GM12873 (cell line): Measurements from ENCODE around the gene ABCC1.

Source experiments
- TF ChIP-seq, protein P1 (sequence below): IDR thresholded peaks from 2 replicates; pipeline ENCODE4 v1.5.1; 2012; ENCODE audit warnings: low read depth, mild to moderate bottlenecking, moderate library complexity, low read length, control low read depth; ENCODE audit not compliant: insufficient read depth; ENCODE audit errors: missing control alignments

ABCC1 gene

DNA sequence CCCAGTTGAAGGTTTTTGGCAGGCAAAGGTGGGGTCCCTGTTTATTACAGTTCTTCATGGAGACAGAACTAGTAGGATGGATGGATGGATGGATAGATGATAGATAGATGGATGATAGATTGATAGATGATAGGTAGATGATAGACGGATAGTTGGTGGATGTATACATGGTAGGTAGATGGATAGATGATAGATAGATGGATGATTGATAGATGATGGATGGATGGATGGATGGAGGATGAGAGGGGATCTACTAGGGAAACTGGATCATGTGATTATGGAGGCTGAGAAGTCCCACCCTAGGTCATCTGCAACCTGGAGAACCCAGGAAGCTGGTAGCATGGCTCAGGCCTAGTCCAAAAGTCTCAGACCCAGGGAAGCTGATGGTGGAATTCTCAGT, 88.6 kb downstream of the ABCC1 start:
- TF ChIP-seq, protein P1, sequence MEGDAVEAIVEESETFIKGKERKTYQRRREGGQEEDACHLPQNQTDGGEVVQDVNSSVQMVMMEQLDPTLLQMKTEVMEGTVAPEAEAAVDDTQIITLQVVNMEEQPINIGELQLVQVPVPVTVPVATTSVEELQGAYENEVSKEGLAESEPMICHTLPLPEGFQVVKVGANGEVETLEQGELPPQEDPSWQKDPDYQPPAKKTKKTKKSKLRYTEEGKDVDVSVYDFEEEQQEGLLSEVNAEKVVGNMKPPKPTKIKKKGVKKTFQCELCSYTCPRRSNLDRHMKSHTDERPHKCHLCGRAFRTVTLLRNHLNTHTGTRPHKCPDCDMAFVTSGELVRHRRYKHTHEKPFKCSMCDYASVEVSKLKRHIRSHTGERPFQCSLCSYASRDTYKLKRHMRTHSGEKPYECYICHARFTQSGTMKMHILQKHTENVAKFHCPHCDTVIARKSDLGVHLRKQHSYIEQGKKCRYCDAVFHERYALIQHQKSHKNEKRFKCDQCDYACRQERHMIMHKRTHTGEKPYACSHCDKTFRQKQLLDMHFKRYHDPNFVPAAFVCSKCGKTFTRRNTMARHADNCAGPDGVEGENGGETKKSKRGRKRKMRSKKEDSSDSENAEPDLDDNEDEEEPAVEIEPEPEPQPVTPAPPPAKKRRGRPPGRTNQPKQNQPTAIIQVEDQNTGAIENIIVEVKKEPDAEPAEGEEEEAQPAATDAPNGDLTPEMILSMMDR = no peak

DNA sequence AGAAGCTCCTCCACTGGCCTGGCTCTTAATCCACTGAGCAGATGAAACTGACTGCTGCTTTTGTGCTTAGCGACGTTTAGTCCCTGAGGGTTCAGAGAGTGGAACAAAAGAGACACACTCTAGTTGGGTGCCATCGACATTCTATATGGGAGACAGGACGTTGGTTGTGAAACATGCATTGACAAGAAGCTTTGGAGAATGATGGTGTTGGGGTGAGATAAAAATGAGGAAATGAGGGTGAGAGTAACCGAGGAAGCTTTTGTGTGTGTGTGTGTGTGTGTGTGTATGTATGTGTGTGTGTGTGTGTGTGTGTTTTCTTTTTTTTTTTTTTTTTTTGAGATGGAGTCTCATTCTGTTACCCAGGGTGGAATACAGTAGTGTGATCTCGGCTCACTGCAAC, 89.5 kb downstream of the ABCC1 start:
- TF ChIP-seq, protein P1 = no peak

DNA sequence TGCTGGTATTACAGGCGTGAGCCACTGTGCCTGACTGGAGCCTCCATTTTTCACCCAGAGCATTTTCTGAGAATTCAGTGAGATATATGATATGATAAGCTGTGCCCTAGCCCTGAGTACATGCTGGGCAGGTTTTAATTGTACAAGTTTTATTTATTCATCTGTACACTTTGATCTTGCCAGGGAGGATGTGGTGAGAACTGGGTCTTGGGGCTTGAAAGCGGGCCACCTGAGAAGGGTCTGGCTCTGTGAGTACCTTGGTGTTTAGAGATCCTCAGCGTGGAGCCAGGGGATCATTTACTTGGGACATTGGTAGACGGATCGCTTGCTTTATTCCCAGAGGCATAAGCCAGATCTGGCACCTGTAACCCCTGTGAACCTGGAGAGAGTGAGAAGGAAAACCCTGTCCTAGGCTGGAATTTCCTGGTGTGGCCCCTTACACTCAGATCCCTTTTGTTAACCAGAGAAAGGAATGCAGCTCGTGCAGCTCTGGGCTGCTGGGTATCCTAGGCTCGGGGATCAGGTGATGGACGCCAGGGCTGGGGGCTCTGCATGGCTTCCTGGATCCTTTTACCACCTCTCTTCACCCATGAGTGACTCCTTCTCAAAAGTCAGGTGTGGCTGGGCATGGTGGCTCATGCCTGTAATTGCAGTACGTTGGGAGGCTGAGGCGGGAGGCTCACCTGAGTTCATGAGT, 91.9 kb downstream of the ABCC1 start:
- TF ChIP-seq, protein P1 = no peak

DNA sequence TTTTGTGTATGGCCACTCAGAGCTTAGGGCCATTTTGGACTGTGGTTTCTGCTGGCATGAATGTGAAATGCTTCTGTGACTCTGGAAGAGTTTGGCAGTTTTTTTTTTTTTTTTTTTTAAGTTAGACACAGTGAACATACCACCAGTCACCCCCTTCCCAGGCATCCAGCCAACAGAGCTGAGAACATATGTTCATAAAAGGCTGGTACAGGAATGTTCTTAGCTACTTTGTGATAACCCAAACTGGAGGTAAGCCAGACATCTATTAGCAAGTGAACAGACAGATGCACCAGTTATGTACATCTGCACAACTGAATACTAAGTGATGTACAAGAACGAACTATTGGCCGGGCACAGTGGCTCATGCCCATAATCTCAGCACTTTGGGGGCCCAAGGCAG, 92.7 kb downstream of the ABCC1 start:
- TF ChIP-seq, protein P1 = no peak

DNA sequence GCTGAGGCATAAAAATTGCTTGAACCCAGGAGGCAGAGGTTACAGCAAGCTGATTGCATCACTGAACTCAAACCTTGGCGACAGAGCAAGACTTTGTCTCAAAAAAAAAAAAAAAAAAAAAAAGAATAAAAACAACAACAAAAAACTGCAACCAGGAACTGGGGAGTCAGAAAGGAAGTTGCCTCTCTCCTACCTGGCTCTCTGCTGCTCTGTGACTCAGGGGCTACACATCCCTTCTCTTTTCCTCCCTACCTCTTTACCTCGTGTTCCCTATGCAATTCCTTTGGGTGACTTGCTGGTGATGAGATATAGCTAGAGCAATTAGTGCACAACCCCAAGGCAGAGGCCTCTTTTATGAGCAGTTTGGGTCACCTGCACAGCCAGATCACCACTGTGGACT, 95.9 kb downstream of the ABCC1 start:
- TF ChIP-seq, protein P1 = no peak

DNA sequence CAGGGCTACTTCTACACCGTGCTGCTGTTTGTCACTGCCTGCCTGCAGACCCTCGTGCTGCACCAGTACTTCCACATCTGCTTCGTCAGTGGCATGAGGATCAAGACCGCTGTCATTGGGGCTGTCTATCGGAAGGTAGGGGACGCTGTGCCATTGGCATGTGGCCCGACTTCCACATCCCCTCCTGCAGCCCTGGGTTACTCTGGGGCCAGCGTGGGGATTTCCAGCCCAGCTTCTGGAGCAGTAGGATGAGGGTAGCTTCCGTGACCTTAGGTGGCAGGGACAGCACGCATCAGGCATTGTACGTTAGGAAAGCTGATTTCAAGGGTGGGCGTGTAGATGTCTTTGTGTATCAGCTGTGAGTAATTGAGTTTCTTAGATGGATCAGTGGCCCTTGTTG, 96.5 kb downstream of the ABCC1 start:
- TF ChIP-seq, protein P1 = peak; percentile 43

DNA sequence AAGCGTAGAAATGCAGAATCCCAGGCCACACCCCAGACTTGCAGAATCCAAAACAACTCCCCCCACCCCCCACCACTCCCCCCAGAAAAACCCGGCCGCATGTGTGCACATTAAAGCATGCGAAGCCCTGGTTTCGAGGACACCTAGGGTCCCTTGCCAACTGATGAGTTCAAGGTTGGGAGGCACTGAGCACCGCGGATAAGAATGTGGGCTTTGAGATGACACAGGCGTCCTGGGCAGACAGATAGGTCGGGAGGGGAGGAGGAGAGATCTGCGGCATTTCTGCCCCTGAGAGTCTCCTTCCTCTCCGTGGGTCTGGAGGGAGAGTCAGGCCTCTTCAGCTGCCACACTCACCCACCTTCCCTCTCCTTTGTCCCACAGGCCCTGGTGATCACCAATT, 98.3 kb downstream of the ABCC1 start:
- TF ChIP-seq, protein P1 = no peak
